ENCODE measurements around the gene ZNF425.

DNA sequence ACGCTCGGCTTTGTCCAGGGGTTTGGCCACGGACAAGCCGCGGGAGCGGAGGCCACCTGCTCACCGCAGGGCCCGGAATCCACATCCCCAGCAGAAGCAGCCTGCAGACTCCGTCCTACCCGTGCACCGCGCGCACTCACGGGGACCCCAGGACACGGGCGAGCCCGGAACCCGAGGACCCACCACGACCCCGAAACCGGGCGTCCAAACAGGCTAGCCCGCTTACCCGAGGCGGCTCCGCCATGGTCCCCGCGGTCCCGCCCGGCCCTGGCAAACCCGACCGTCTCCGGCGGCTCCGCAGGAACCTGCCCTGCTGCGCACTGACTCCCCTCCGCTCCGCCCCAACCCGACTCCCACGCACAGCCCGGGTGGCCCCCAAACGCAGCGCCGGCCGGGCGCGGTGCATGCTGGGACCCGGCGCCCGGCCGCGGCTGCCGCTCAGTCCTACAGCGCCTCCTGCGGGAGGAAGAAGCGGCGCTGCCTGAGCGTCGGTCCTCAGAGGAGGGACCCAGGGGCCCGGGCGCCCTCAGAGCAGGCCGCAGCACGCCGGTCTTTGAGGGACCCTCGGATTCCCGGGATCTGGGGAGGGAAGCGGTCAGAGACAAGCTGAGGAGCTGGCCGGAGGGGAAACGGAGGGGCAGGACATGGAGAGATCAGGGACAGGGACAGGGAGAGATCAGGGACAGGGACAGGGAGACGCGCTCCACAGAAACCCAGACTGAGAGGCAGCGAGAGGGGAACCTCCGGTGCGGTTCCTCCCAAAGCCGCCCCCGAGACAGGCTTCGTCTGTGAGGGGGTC, 35.5 kb downstream of the ZNF425 start, which contains the start of gene ZNF786:
- peak; percentile 100 for TF ChIP-seq CTCF (conservative IDR thresholded peaks at IDR 0.05)
- peak; percentile 89; the same call in 1 of the 2 replicates for TF ChIP-seq ZFX (IDR thresholded peaks at IDR 0.05)
